ENCODE data around the gene C6orf52.
"Not testable (repeated sequence)": the region's sequence is repeated elsewhere in the genome, so short reads cannot be mapped to it uniquely, and the experiment has no call there.

Gene C6orf52

GRCh38 chr6:10694302-10695085 lies at the start of gene C6orf52, which contains the start of gene PAK1IP1:
C6orf52 (minus strand) TSS chr6:10694616; CDS start chr6:10687550, 7,066 bp downstream.
PAK1IP1 (plus strand) TSS chr6:10694972; CDS start chr6:10694986, 14 bp downstream.
- peak; percentile 92 for DNase-seq

GRCh38 chr6:10743515-10743914 lies 49.1 kb upstream of the C6orf52 start:
- no peak for DNase-seq

- DNase-seq: no peak
These were observed 47.8 kb upstream of the C6orf52 start for GRCh38 chr6:10742251-10742650.

GRCh38 chr6:10741643-10742042 lies 47.2 kb upstream of the C6orf52 start:
- not testable (repeated sequence) for DNase-seq

- DNase-seq: no peak
These were observed 45.6 kb upstream of the C6orf52 start for GRCh38 chr6:10740061-10740460.

GRCh38 chr6:10736731-10737130 lies 42.3 kb upstream of the C6orf52 start:
- DNase-seq: no peak

- DNase-seq: no peak
These were observed 39.4 kb upstream of the C6orf52 start for GRCh38 chr6:10733863-10734262.

GRCh38 chr6:10733151-10733715 lies 38.8 kb upstream of the C6orf52 start:
- DNase-seq: no peak

GRCh38 chr6:10730254-10730653 lies 35.8 kb upstream of the C6orf52 start:
- no peak for DNase-seq

- no peak for DNase-seq
These were observed 31.3 kb upstream of the C6orf52 start for GRCh38 chr6:10725716-10726115.

GRCh38 chr6:10725044-10725443 lies 30.6 kb upstream of the C6orf52 start:
- no peak for DNase-seq

- no peak for DNase-seq
These were observed 29.1 kb upstream of the C6orf52 start for GRCh38 chr6:10723567-10723881.

GRCh38 chr6:10722820-10723566 lies 28.6 kb upstream of the C6orf52 start, which contains the start of gene TMEM14C:
TMEM14C (plus strand) TSS chr6:10723070; CDS start chr6:10724614, 1,544 bp downstream.
- DNase-seq: peak; percentile 96

- no peak for DNase-seq
These were observed 28.1 kb upstream of the C6orf52 start for GRCh38 chr6:10722570-10722819.

GRCh38 chr6:10721850-10722569 lies 27.6 kb upstream of the C6orf52 start:
- DNase-seq: no peak

- DNase-seq: not testable (repeated sequence)
These were observed 26.8 kb upstream of the C6orf52 start for GRCh38 chr6:10720960-10721849.

- DNase-seq: no peak
These were observed 26.0 kb upstream of the C6orf52 start for GRCh38 chr6:10720265-10720959.

GRCh38 chr6:10719964-10720264 lies 25.5 kb upstream of the C6orf52 start:
- DNase-seq: no peak

GRCh38 chr6:10719296-10719963 lies 25.0 kb upstream of the C6orf52 start:
- no peak for DNase-seq

- no peak for DNase-seq
These were observed 19.5 kb upstream of the C6orf52 start for GRCh38 chr6:10713962-10714361.

- no peak for DNase-seq
These were observed 2.2 kb upstream of the C6orf52 start for GRCh38 chr6:10696655-10697054.

Measured in kidney glomerular epithelial cell (primary cell).